H1 (cell line): ENCODE measurements around the gene VIM. TPM values are rescaled to one million over a fixed set of nuclear protein-coding genes. Genes with fewer than 3 reads are reported as not detected.

Experiments used
- CTCF ChIA-PET: fragments of 300-600 bp; sonication (Branson Sonifier 250); formaldehyde crosslinking; loops from one replicate; lab custom pipeline; 2021; ENCODE audit not compliant: partially characterized antibody; lab: Charles Lee
- POLR2A ChIA-PET: fragments of 300-600 bp; sonication (Branson Sonifier 250); formaldehyde crosslinking; loops from one replicate; lab custom pipeline; 2021; ENCODE audit warnings: inconsistent platforms; ENCODE audit not compliant: partially characterized antibody; lab: Charles Lee
- DNase-seq, 2 experiments: peaks; one replicate each; pipeline versions ENCODE4 v3.0.0 to v3.0.0-alpha.2; 2010 to 2022; ENCODE audit warnings: low spot score in 2 of 2, low read depth in 1 of 2, mixed read lengths in 1 of 2
- FAIRE-seq: peaks from 2 replicates; lab custom pipeline; 2011; peaks lifted over from hg19 to GRCh38; lab: Jason Lieb, UNC
- H2AFZ ChIP-seq: 2 replicates; pipeline ENCODE4 v1.8.1; 2012; ENCODE audit warnings: low read length, inconsistent platforms
- H2AK5ac ChIP-seq: 2 replicates; pipeline ENCODE4 v1.6.1; 2013; ENCODE audit warnings: low read depth, low read length
- H2BK120ac ChIP-seq: replicated peaks from 2 replicates; pipeline ENCODE3; 2013; ENCODE audit warnings: low read depth, low read length, inconsistent platforms
- H2BK12ac ChIP-seq: 2 replicates; pipeline ENCODE4 v1.6.1; 2013; ENCODE audit warnings: low read depth, low read length
- H2BK15ac ChIP-seq: 2 replicates; pipeline ENCODE4 v1.6.1; 2013; ENCODE audit warnings: low read length
- H2BK20ac ChIP-seq: 2 replicates; pipeline ENCODE4 v1.6.1; 2013; ENCODE audit warnings: low read length
- H2BK5ac ChIP-seq: 2 replicates; pipeline ENCODE4 v1.6.1; 2013; ENCODE audit warnings: low read depth, low read length
- H3K14ac ChIP-seq: 2 replicates; pipeline ENCODE4 v1.6.1; 2013; ENCODE audit warnings: inconsistent platforms; ENCODE audit not compliant: insufficient read length
- H3K18ac ChIP-seq: 2 replicates; pipeline ENCODE4 v1.6.1; 2013; ENCODE audit warnings: low read length; ENCODE audit errors: extremely low read depth
- H3K23ac ChIP-seq: 2 replicates; pipeline ENCODE4 v1.6.1; 2013; ENCODE audit warnings: inconsistent platforms; ENCODE audit not compliant: insufficient read length
- H3K23me2 ChIP-seq: 2 replicates; pipeline ENCODE4 v1.6.1; 2013; ENCODE audit warnings: low read depth, low read length
- H3K27ac ChIP-seq: 2 replicates; pipeline ENCODE4 v1.6.1; 2011; ENCODE audit warnings: low read depth, low read length, inconsistent platforms
- H3K27me3 ChIP-seq, 4 experiments: replicated peaks in 1 of 4; 1 replicate in 1 of 4; 2 replicates in 3 of 4; pipeline versions ENCODE4 v1.6.1 to v1.8.1; 2011 to 2013; ENCODE audit warnings: low read length in 3 of 4, mild to moderate bottlenecking in 3 of 4, inconsistent platforms in 2 of 4, mixed read lengths in 2 of 4, moderate library complexity in 1 of 4; ENCODE audit not compliant: control insufficient read depth in 3 of 4, insufficient read depth in 3 of 4; ENCODE audit errors: extremely low read depth in 1 of 4
- H3K36me3 ChIP-seq, 4 experiments: 2 replicates each; pipeline versions ENCODE4 v1.6.1 to v1.8.1; 2011 to 2013; ENCODE audit warnings: mild to moderate bottlenecking in 4 of 4, low read length in 3 of 4, moderate library complexity in 2 of 4, control low read depth in 1 of 4, inconsistent platforms in 1 of 4; ENCODE audit not compliant: insufficient read depth in 4 of 4, control insufficient read depth in 2 of 4
- H3K4ac ChIP-seq: replicated peaks from 2 replicates; pipeline ENCODE3; 2013; ENCODE audit warnings: low read length, low read depth, mixed read lengths, inconsistent platforms; ENCODE audit not compliant: insufficient read length
- H3K4me1 ChIP-seq, 4 experiments: replicated peaks in 1 of 4; 1 replicate in 1 of 4; 2 replicates in 3 of 4; pipeline versions ENCODE4 v1.6.1 to v1.8.1; 2011 to 2013; ENCODE audit warnings: low read length in 3 of 4, inconsistent platforms in 2 of 4, mixed read lengths in 1 of 4; ENCODE audit not compliant: insufficient read depth in 4 of 4, control insufficient read depth in 3 of 4
- H3K4me2 ChIP-seq, 2 experiments: 2 replicates each; pipeline versions ENCODE4 v1.6.1 to v1.8.1; 2011 to 2013; ENCODE audit warnings: low read depth in 2 of 2, low read length in 2 of 2, control low read depth in 1 of 2, inconsistent platforms in 1 of 2, mild to moderate bottlenecking in 1 of 2; ENCODE audit not compliant: insufficient read depth in 1 of 2
- H3K4me3 ChIP-seq, 4 experiments: fragments of 200-600, 300-600 bp in 1 of 4; sonication (generic), shearing (Covaris generic), sonication (Bioruptor Twin) in 1 of 4; 2 replicates each; pipeline versions ENCODE4 v1.5.1 to v1.8.1; 2011 to 2016; ENCODE audit warnings: low read length in 4 of 4, low read depth in 3 of 4, control low read depth in 2 of 4, inconsistent platforms in 2 of 4, mild to moderate bottlenecking in 2 of 4, mixed read lengths in 1 of 4, moderate library complexity in 1 of 4; ENCODE audit not compliant: insufficient read depth in 2 of 4; ENCODE audit errors: extremely low read depth in 1 of 4
- H3K56ac ChIP-seq: replicated peaks from 2 replicates; pipeline ENCODE3; 2013; ENCODE audit warnings: low read depth, mild to moderate bottlenecking, mixed read lengths, low read length, inconsistent platforms; ENCODE audit not compliant: insufficient read length
- H3K79me1 ChIP-seq: 2 replicates; pipeline ENCODE4 v1.6.1; 2013; ENCODE audit warnings: low read depth, low read length, control low read depth
- H3K79me2 ChIP-seq, 2 experiments: 2 replicates each; pipeline versions ENCODE4 v1.6.1 to v1.8.1; 2012 to 2013; ENCODE audit warnings: low read length in 2 of 2, mild to moderate bottlenecking in 2 of 2, inconsistent platforms in 1 of 2; ENCODE audit not compliant: insufficient read depth in 2 of 2, control insufficient read depth in 1 of 2
- H3K9ac ChIP-seq, 4 experiments: replicated peaks in 1 of 4; 1 replicate in 1 of 4; 2 replicates in 3 of 4; pipeline versions ENCODE4 v1.6.1 to v1.8.1; 2011 to 2013; ENCODE audit warnings: low read depth in 3 of 4, low read length in 3 of 4, control low read depth in 2 of 4, mild to moderate bottlenecking in 2 of 4, moderate library complexity in 2 of 4, inconsistent platforms in 1 of 4; ENCODE audit errors: extremely low read depth in 1 of 4
- H3K9me3 ChIP-seq, 2 experiments: 2 replicates each; pipeline versions ENCODE4 v1.6.1 to v1.8.1; 2012 to 2013; ENCODE audit warnings: mild to moderate bottlenecking in 2 of 2, moderate library complexity in 2 of 2, control low read depth in 1 of 2, inconsistent platforms in 1 of 2, low read depth in 1 of 2, low read length in 1 of 2, mixed read lengths in 1 of 2; ENCODE audit not compliant: insufficient read depth in 2 of 2
- H4K20me1 ChIP-seq, 2 experiments: replicated peaks in 1 of 2; 2 replicates each; pipeline versions ENCODE3 to v1.8.1; 2011 to 2013; ENCODE audit warnings: inconsistent platforms in 2 of 2, low read length in 2 of 2, mild to moderate bottlenecking in 1 of 2; ENCODE audit not compliant: insufficient read depth in 2 of 2, control insufficient read depth in 1 of 2
- H4K5ac ChIP-seq: 2 replicates; pipeline ENCODE4 v1.6.1; 2013; ENCODE audit warnings: low read length, low read depth, mixed read lengths, inconsistent platforms; ENCODE audit not compliant: insufficient read length
- H4K8ac ChIP-seq: 2 replicates; pipeline ENCODE4 v1.8.0; 2013; ENCODE audit warnings: mild to moderate bottlenecking, moderate library complexity, low read length, inconsistent platforms; ENCODE audit not compliant: insufficient read depth; ENCODE audit errors: extremely low read depth
- H4K91ac ChIP-seq: replicated peaks from 2 replicates; pipeline ENCODE3; 2013; ENCODE audit warnings: low read length, mixed read lengths, inconsistent platforms; ENCODE audit not compliant: insufficient read length
- CREB1 ChIP-seq: IDR thresholded peaks from 2 replicates; pipeline ENCODE4 v1.6.1; 2012; ENCODE audit warnings: inconsistent platforms
- HDAC2 ChIP-seq, 2 experiments: fragments of 300-600 bp in 1 of 2; sonication (generic) in 1 of 2; IDR thresholded peaks; 2 replicates each; pipeline ENCODE4 v1.6.1; 2011 to 2012; ENCODE audit warnings: low read depth in 2 of 2, low read length in 2 of 2, mild to moderate bottlenecking in 2 of 2, moderate library complexity in 2 of 2, borderline replicate concordance in 1 of 2, inconsistent platforms in 1 of 2
- KDM4A ChIP-seq: IDR thresholded peaks from one replicate; pipeline ENCODE4 v1.7.1; 2012; ENCODE audit warnings: low read depth, mild to moderate bottlenecking, moderate library complexity, low read length, inconsistent platforms; ENCODE audit not compliant: severe bottlenecking
- MAX ChIP-seq: IDR thresholded peaks from 2 replicates; pipeline ENCODE4 v1.6.1; 2012; ENCODE audit warnings: inconsistent platforms
- PHF8 ChIP-seq: fragments of 200-600 bp; sonication (generic); conservative IDR thresholded peaks from 2 replicates; pipeline ENCODE4 v1.7.1; 2012; ENCODE audit warnings: low read depth, mild to moderate bottlenecking, inconsistent platforms, low read length, moderate library complexity
- POLR2AphosphoS5 ChIP-seq: IDR thresholded peaks from 2 replicates; pipeline ENCODE4 v1.6.1; 2011; ENCODE audit warnings: low read depth, low read length
- SUZ12 ChIP-seq: fragments of 200-600 bp; sonication (generic); IDR thresholded peaks from 2 replicates; pipeline ENCODE4 v1.6.1; 2012; ENCODE audit warnings: mild to moderate bottlenecking, inconsistent platforms, low read length, moderate library complexity, mixed read lengths
- TAF7 ChIP-seq: optimal IDR thresholded peaks from 2 replicates; pipeline ENCODE3; 2011; ENCODE audit warnings: low read depth, mild to moderate bottlenecking, inconsistent platforms, low read length, moderate library complexity, borderline replicate concordance
- WGBS, 2 experiments: shearing (Covaris generic) in 1 of 2; methylation state at CpG; one replicate each; pipeline versions ENCODE4 v1.1.6 to v1.1.7; 2013 to 2015; ENCODE audit warnings: low lambda C conversion rate in 2 of 2, mixed read lengths in 2 of 2, inconsistent platforms in 1 of 2, low coverage in 1 of 2, missing lambda C conversion rate in 1 of 2; ENCODE audit not compliant: insufficient replicate concordance in 2 of 2, insufficient coverage in 1 of 2, insufficient read length in 1 of 2; ENCODE audit errors: extremely low coverage in 1 of 2, missing lambda C conversion rate in 1 of 2; 5-methylcytosine and 5-hydroxymethylcytosine counted together
- polyA plus RNA-seq, 7 experiments: library from polyadenylated mRNA; depleted of rRNA in 3 of 7; stranded (reverse) in 5 of 7; unstranded in 2 of 7; fragments of >200 nt in 5 of 7; fragments of 200-250 nt in 2 of 7; gene quantifications; 1 replicate in 5 of 7; 2 replicates in 1 of 7; 4 replicates in 1 of 7; pipeline versions ENCODE4 v1.2.1 to v1.2.3, GENCODE V29; 2011 to 2013; ENCODE audit warnings: missing spikeins in 2 of 7, mixed read lengths in 2 of 7
- total RNA-seq: library from RNA; stranded (reverse); fragmentation: NEBNext Ultra II Directional; extraction: Animal tissue kit (Norgen Biotek cat#: 25700); gene quantifications from 2 replicates; pipeline ENCODE4 v1.2.1, GENCODE V29; 2021

VIM gene
- total and polyA plus RNA-seq, 2 of the 8 experiments (the other 6 are each of a cell fraction or from before 2014, with no cell fraction given) = 347 to 372 TPM

- Histone ChIP-seq H3K4ac (no peak overlapping the region), H3K56ac (no peak overlapping the region), H3K79me2 (peaks cover 0 to 6% of the 10 kb centered on the region in 2 experiments; a peak in 1 of 4 replicates), H3K27ac (no peak overlapping the region), H2BK120ac (no peak overlapping the region), H2AK5ac (no peak overlapping the region), H3K4me1 (peaks cover 10 to 17% (median 12%) of the 10 kb centered on the region in 4 experiments; a peak in 6 of 7 replicates), H2BK15ac (no peak overlapping the region), H3K9ac (peak overlapping the region; percentile 60 to 69 (median 66)), H3K36me3 (peaks cover 6 to 39% (median 21%) of the 10 kb centered on the region in 4 experiments), H3K4me2 (peak overlapping the region; percentile 83 to 90), H2BK20ac (no peak overlapping the region), H2AFZ (peak overlapping the region; percentile 54), H2BK5ac (no peak overlapping the region), H3K9me3 (no peaks in the 10 kb centered on the region), H4K91ac (no peak overlapping the region), H3K79me1 (no peaks in the 10 kb centered on the region), H3K4me3 (peak overlapping the region; percentile 69 to 81 (median 78)), H3K23me2 (peaks cover 20% of the 10 kb centered on the region; the same call in 1 of the 2 replicates), H3K23ac (no peak overlapping the region), H3K18ac (peak overlapping the region; percentile 74), H2BK12ac (no peak overlapping the region), H4K8ac (peak overlapping the region; percentile 86; the same call in 1 of the 2 replicates), H4K20me1 (peaks cover 0 to 4% of the 10 kb centered on the region in 2 experiments), H4K5ac (no peak overlapping the region), H3K27me3 (peaks cover 0 to 15% (median 13%) of the 10 kb centered on the region in 4 experiments; a peak in 5 of 7 replicates), H3K14ac (no peak overlapping the region)
- FAIRE-seq (no peak), DNase-seq (peak; percentile 47 to 87)
- ChIA-PET CTCF (interaction anchor here (0.6 to 2.4 kb wide), 37 partner anchors 8 to 1948 kb away, joined by 3 to 17 read pairs (median 4); partner anchors contain the start of gene TRDMT1), POLR2A (interaction anchor here (0.6 to 4.6 kb wide), 12 partner anchors 9 to 413 kb away, joined by 3 to 46 read pairs (median 4); partner anchors contain the start of genes RSU1 and TRDMT1)
- 2% methylated on average over 28 of the region's 43 CpGs; no CpG with 5 or more reads in 1 of the 2 experiments for WGBS, 2 experiments
- TF ChIP-seq PHF8 = peak; percentile 40; the same call in 1 of the 2 replicates
- peak; percentile 61 for TF ChIP-seq MAX
- peak; percentile 49 for TF ChIP-seq TAF7
- peak; percentile 47; the same call in 1 of the 2 replicates for TF ChIP-seq POLR2AphosphoS5
- peak; percentile 47; the same call in 1 of the 2 replicates for TF ChIP-seq SUZ12
- TF ChIP-seq KDM4A = peak; percentile 98
- peak; percentile 94 for TF ChIP-seq CREB1
- 0 out of 4 replicates have a peak, but pooled peaks have one; percentile 4 to 13 for TF ChIP-seq HDAC2 (IDR thresholded peaks at IDR 0.05; ENCODE audit: borderline replicate concordance in 1 of 2, low read depth in 2 of 2, low read length in 2 of 2)
Measured at GRCh38 chr10:17229967-17230682, 2.1 kb downstream of the VIM start.
